Measurements from ENCODE around the gene BICC1.

Gene BICC1

DNA sequence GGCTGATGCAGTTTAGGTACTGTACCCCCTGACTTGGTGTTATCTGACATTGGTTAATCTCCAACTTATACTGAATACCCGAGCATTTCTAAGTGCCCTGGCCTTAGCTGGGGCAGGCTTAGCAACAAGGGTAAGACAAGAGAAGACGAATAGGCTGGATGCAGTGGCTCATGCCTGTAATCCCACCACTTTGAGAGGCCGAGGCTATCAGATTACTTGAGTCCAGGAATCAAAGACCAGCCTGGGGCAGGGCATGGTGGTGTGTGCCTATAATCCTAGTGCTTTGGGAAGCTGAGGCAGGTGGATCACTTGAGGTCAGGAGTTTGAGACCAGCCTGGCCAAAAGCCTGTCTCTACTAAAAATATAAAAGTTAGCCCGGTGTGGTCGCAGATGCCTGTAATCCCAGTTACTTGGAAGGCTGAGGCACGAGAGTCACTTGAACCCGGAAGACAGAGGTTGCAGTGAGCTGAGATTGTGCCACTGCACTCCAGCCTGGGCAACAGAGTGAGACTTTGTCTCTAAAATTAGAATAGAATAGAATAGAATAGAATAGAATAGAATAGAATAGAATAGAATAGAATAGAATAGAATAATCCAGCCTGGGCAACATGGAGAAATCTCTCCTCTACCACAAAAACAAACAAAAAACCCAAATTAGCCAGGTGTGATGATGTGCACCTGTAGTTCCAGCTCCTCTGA is 108.9 kb downstream of the BICC1 start:
- Histone ChIP-seq H3K27ac (ENCODE audit: low read length) (no peak overlapping the region), H3K9me3 (ENCODE audit: control insufficient read depth, low read depth, low read length) (no peaks in the 10 kb centered on the region), H3K36me3 (ENCODE audit: control insufficient read depth, low read depth, low read length) (no peaks in the 10 kb centered on the region), H3K4me1 (ENCODE audit: control insufficient read depth, low read depth, low read length) (no peaks in the 10 kb centered on the region), H3K9ac (ENCODE audit: low read length) (no peak overlapping the region), H3K27me3 (ENCODE audit: control insufficient read depth, insufficient read depth, low read length) (no peaks in the 10 kb centered on the region), H3K4me3 (ENCODE audit: low read length) (no peak overlapping the region)

- no peaks in the 10 kb centered on the region for H3K9me3 ChIP-seq (ENCODE audit: control insufficient read depth, low read depth, low read length)
- no peak overlapping the region for H3K4me3 ChIP-seq (ENCODE audit: low read length)
- H3K27me3 ChIP-seq (ENCODE audit: control insufficient read depth, insufficient read depth, low read length), result no peaks in the 10 kb centered on the region
- H3K36me3 ChIP-seq (ENCODE audit: control insufficient read depth, low read depth, low read length), result no peaks in the 10 kb centered on the region
- H3K9ac ChIP-seq (ENCODE audit: low read length), result no peak overlapping the region
- H3K27ac ChIP-seq (ENCODE audit: low read length), result no peak overlapping the region
- no peaks in the 10 kb centered on the region for H3K4me1 ChIP-seq (ENCODE audit: control insufficient read depth, low read depth, low read length)
These were observed 109.6 kb downstream of the BICC1 start for GRCh38 chr10:58622246-58622645.

GRCh38 chr10:58625070-58625469 is 112.4 kb downstream of the BICC1 start:
- no peaks in the 10 kb centered on the region for H3K9me3 ChIP-seq (ENCODE audit: control insufficient read depth, low read depth, low read length)
- no peak overlapping the region for H3K9ac ChIP-seq (ENCODE audit: low read length)
- H3K27ac ChIP-seq (ENCODE audit: low read length), result no peak overlapping the region
- H3K36me3 ChIP-seq (ENCODE audit: control insufficient read depth, low read depth, low read length), result no peaks in the 10 kb centered on the region
- no peaks in the 10 kb centered on the region for H3K4me1 ChIP-seq (ENCODE audit: control insufficient read depth, low read depth, low read length)
- no peaks in the 10 kb centered on the region for H3K27me3 ChIP-seq (ENCODE audit: control insufficient read depth, insufficient read depth, low read length)
- no peak overlapping the region for H3K4me3 ChIP-seq (ENCODE audit: low read length)

- no peaks in the 10 kb centered on the region for H3K36me3 ChIP-seq (ENCODE audit: control insufficient read depth, low read depth, low read length)
- no peak overlapping the region for H3K27ac ChIP-seq (ENCODE audit: low read length)
- no peaks in the 10 kb centered on the region for H3K27me3 ChIP-seq (ENCODE audit: control insufficient read depth, insufficient read depth, low read length)
- H3K9ac ChIP-seq (ENCODE audit: low read length), result no peak overlapping the region
- H3K9me3 ChIP-seq (ENCODE audit: control insufficient read depth, low read depth, low read length), result no peaks in the 10 kb centered on the region
- no peak overlapping the region for H3K4me3 ChIP-seq (ENCODE audit: low read length)
- peaks cover 16% of the 10 kb centered on the region for H3K4me1 ChIP-seq (ENCODE audit: control insufficient read depth, low read depth, low read length)
These were observed 114.7 kb downstream of the BICC1 start for GRCh38 chr10:58627392-58627791.

DNA sequence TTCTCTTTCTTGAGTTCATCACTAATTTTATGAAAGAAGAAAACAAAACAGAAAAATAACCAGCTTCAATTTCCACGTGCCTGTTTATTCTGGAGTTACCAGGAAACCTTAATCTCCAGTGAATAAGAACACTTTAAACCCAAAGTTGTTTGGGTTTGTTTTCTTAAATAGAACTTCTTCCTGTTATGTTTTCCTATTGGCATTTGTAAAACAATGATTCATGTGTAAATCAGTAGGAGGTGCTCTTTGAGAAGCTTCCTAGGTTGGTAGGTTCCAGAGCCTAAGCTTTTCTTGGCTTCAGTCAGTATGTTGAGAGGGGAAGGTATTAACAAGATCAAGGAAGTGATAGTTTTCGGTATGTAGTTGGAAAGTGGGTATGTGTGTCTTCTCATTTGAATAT is 119.0 kb downstream of the BICC1 start:
- H3K4me3 ChIP-seq (ENCODE audit: low read length), result no peak overlapping the region
- H3K4me1 ChIP-seq (ENCODE audit: control insufficient read depth, low read depth, low read length), result peaks cover 18% of the 10 kb centered on the region
- no peak overlapping the region for H3K9ac ChIP-seq (ENCODE audit: low read length)
- no peaks in the 10 kb centered on the region for H3K36me3 ChIP-seq (ENCODE audit: control insufficient read depth, low read depth, low read length)
- H3K27ac ChIP-seq (ENCODE audit: low read length), result no peak overlapping the region
- H3K9me3 ChIP-seq (ENCODE audit: control insufficient read depth, low read depth, low read length), result no peaks in the 10 kb centered on the region
- H3K27me3 ChIP-seq (ENCODE audit: control insufficient read depth, insufficient read depth, low read length), result no peaks in the 10 kb centered on the region

GRCh38 chr10:58632216-58632615 is 119.5 kb downstream of the BICC1 start:
- no peaks in the 10 kb centered on the region for H3K27me3 ChIP-seq (ENCODE audit: control insufficient read depth, insufficient read depth, low read length)
- H3K36me3 ChIP-seq (ENCODE audit: control insufficient read depth, low read depth, low read length), result no peaks in the 10 kb centered on the region
- H3K4me1 ChIP-seq (ENCODE audit: control insufficient read depth, low read depth, low read length), result peaks cover 18% of the 10 kb centered on the region
- H3K27ac ChIP-seq (ENCODE audit: low read length), result no peak overlapping the region
- H3K4me3 ChIP-seq (ENCODE audit: low read length), result no peak overlapping the region
- no peaks in the 10 kb centered on the region for H3K9me3 ChIP-seq (ENCODE audit: control insufficient read depth, low read depth, low read length)
- H3K9ac ChIP-seq (ENCODE audit: low read length), result no peak overlapping the region

- Histone ChIP-seq H3K36me3 (ENCODE audit: control insufficient read depth, low read depth, low read length) (no peaks in the 10 kb centered on the region), H3K9ac (ENCODE audit: low read length) (no peak overlapping the region), H3K27me3 (ENCODE audit: control insufficient read depth, insufficient read depth, low read length) (no peaks in the 10 kb centered on the region), H3K4me3 (ENCODE audit: low read length) (no peak overlapping the region), H3K4me1 (ENCODE audit: control insufficient read depth, low read depth, low read length) (peaks cover 8% of the 10 kb centered on the region), H3K9me3 (ENCODE audit: control insufficient read depth, low read depth, low read length) (no peaks in the 10 kb centered on the region), H3K27ac (ENCODE audit: low read length) (no peak overlapping the region)
These were observed 124.7 kb downstream of the BICC1 start for GRCh38 chr10:58637352-58637751.

GRCh38 chr10:58638388-58638787 is 125.7 kb downstream of the BICC1 start:
- Histone ChIP-seq H3K4me1 (ENCODE audit: control insufficient read depth, low read depth, low read length) (peaks cover 6% of the 10 kb centered on the region), H3K27ac (ENCODE audit: low read length) (no peak overlapping the region), H3K9ac (ENCODE audit: low read length) (no peak overlapping the region), H3K4me3 (ENCODE audit: low read length) (no peak overlapping the region), H3K27me3 (ENCODE audit: control insufficient read depth, insufficient read depth, low read length) (no peaks in the 10 kb centered on the region), H3K36me3 (ENCODE audit: control insufficient read depth, low read depth, low read length) (no peaks in the 10 kb centered on the region), H3K9me3 (ENCODE audit: control insufficient read depth, low read depth, low read length) (no peaks in the 10 kb centered on the region)

- Histone ChIP-seq H3K4me3 (ENCODE audit: low read length) (no peak overlapping the region), H3K27ac (ENCODE audit: low read length) (no peak overlapping the region), H3K9me3 (ENCODE audit: control insufficient read depth, low read depth, low read length) (no peaks in the 10 kb centered on the region), H3K27me3 (ENCODE audit: control insufficient read depth, insufficient read depth, low read length) (no peaks in the 10 kb centered on the region), H3K9ac (ENCODE audit: low read length) (no peak overlapping the region), H3K4me1 (ENCODE audit: control insufficient read depth, low read depth, low read length) (peaks cover 6% of the 10 kb centered on the region), H3K36me3 (ENCODE audit: control insufficient read depth, low read depth, low read length) (no peaks in the 10 kb centered on the region)
These were observed 128.4 kb downstream of the BICC1 start for GRCh38 chr10:58641095-58641531.

GRCh38 chr10:58641708-58642107 is 129.0 kb downstream of the BICC1 start:
- H3K4me3 ChIP-seq (ENCODE audit: low read length), result no peak overlapping the region
- H3K27ac ChIP-seq (ENCODE audit: low read length), result no peak overlapping the region

DNA sequence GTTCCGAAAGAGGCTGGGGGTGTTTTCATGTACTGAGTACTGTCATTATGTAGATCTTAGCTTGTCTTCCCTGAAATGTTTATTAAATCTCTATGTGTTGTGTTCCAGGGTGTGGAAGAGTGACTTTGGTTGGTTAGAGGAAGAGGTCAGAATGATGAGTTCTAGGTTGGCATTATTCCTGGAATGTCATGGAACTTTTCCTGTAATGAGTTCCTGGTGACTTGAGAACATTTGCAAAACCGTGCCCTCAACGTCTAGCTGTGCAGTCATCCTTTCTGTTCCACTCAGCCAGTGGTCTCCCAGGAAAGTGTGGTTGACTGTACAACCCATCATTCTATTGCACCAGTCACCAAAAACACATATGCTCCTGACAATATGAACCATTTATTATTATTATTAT is 129.6 kb downstream of the BICC1 start:
- H3K27me3 ChIP-seq (ENCODE audit: control insufficient read depth, insufficient read depth, low read length), result no peaks in the 10 kb centered on the region
- no peak overlapping the region for H3K4me3 ChIP-seq (ENCODE audit: low read length)
- H3K9ac ChIP-seq (ENCODE audit: low read length), result no peak overlapping the region
- peaks cover 6% of the 10 kb centered on the region for H3K4me1 ChIP-seq (ENCODE audit: control insufficient read depth, low read depth, low read length)
- H3K9me3 ChIP-seq (ENCODE audit: control insufficient read depth, low read depth, low read length), result no peaks in the 10 kb centered on the region
- no peak overlapping the region for H3K27ac ChIP-seq (ENCODE audit: low read length)
- no peaks in the 10 kb centered on the region for H3K36me3 ChIP-seq (ENCODE audit: control insufficient read depth, low read depth, low read length)

More at GRCh38 chr10:58641708-58642107, 129.0 kb downstream of the BICC1 start:
- Histone ChIP-seq H3K4me1 (ENCODE audit: control insufficient read depth, low read depth, low read length) (peaks cover 6% of the 10 kb centered on the region), H3K9me3 (ENCODE audit: control insufficient read depth, low read depth, low read length) (no peaks in the 10 kb centered on the region), H3K27me3 (ENCODE audit: control insufficient read depth, insufficient read depth, low read length) (no peaks in the 10 kb centered on the region), H3K9ac (ENCODE audit: low read length) (no peak overlapping the region), H3K36me3 (ENCODE audit: control insufficient read depth, low read depth, low read length) (no peaks in the 10 kb centered on the region)

DNA sequence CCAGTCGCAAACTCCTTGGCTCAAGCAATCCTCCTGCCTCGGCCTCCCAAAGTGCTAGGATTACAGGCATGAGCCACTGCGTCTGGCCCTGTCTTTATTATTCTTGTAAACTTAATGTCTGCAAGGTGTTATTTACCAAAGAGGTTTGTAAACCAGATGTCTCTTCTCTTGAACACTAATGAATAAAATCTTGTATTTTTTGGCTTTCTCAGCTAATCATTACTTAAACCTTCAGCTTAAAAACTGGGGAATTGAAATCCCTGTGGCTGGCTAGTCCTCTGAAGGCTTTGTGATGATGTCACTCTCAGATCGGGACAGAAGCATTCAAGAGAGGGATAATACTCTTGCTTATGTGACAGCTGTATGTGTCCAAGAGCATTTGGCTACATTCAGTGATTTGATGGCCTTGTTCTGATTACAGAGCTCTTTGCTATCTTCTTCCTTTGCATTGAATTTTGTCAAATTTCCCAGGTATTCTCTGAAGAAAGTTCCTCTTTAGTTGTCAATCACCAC is 130.3 kb downstream of the BICC1 start:
- H3K27me3 ChIP-seq (ENCODE audit: control insufficient read depth, insufficient read depth, low read length), result no peaks in the 10 kb centered on the region
- H3K27ac ChIP-seq (ENCODE audit: low read length), result no peak overlapping the region
- H3K9me3 ChIP-seq (ENCODE audit: control insufficient read depth, low read depth, low read length), result no peaks in the 10 kb centered on the region
- H3K4me3 ChIP-seq (ENCODE audit: low read length), result no peak overlapping the region
- no peaks in the 10 kb centered on the region for H3K36me3 ChIP-seq (ENCODE audit: control insufficient read depth, low read depth, low read length)
- peaks cover 6% of the 10 kb centered on the region for H3K4me1 ChIP-seq (ENCODE audit: control insufficient read depth, low read depth, low read length)
- no peak overlapping the region for H3K9ac ChIP-seq (ENCODE audit: low read length)
